MM.1S (cell line): ENCODE measurements around the gene FER.

ENCODE experiments used
- DNase-seq: peaks from one replicate; pipeline ENCODE4 v3.0.0-alpha.2; 2015
- H2AFZ ChIP-seq: fragments of 300-600 bp; sonication (generic); 2 replicates; pipeline ENCODE4 v1.6.0; 2016; ENCODE audit warnings: antibody characterized with exemption, low read length
- H3F3A ChIP-seq: fragments of 300-600 bp; sonication (generic); 2 replicates; pipeline ENCODE4 v1.6.1; 2016; ENCODE audit warnings: mild to moderate bottlenecking, antibody characterized with exemption, low read length, moderate library complexity, mixed read lengths; ENCODE audit not compliant: insufficient read depth
- H3K27ac ChIP-seq: fragments of 300-600 bp; sonication (generic); 2 replicates; pipeline ENCODE4 v1.5.1; 2016; ENCODE audit warnings: mild to moderate bottlenecking, low read length
- H3K27me3 ChIP-seq: fragments of 300-600 bp; sonication (generic); replicated peaks from 2 replicates; pipeline ENCODE4 v1.6.0; 2016; ENCODE audit warnings: low read length; ENCODE audit not compliant: insufficient read depth
- H3K36me3 ChIP-seq: fragments of 300-600 bp; sonication (generic); replicated peaks from 2 replicates; pipeline ENCODE4 v1.6.1; 2016; ENCODE audit warnings: mild to moderate bottlenecking, low read length, mixed read lengths; ENCODE audit not compliant: insufficient read depth
- H3K4me1 ChIP-seq: fragments of 300-600 bp; sonication (generic); 2 replicates; pipeline ENCODE4 v1.6.1; 2016; ENCODE audit warnings: low read length, mixed read lengths
- H3K4me2 ChIP-seq: fragments of 300-600 bp; sonication (generic); 2 replicates; pipeline ENCODE4 v1.6.0; 2016; ENCODE audit warnings: low read depth, low read length
- H3K4me3 ChIP-seq: fragments of 300-600 bp; sonication (generic); 2 replicates; pipeline ENCODE4 v1.5.1; 2016; ENCODE audit warnings: low read length, mixed read lengths
- H3K79me2 ChIP-seq: fragments of 300-600 bp; sonication (generic); 2 replicates; pipeline ENCODE4 v1.6.1; 2016; ENCODE audit warnings: mixed run types, low read length, mixed read lengths
- H3K9ac ChIP-seq: fragments of 300-600 bp; sonication (generic); 2 replicates; pipeline ENCODE4 v1.6.1; 2016; ENCODE audit warnings: low read length, mixed read lengths
- H3K9me2 ChIP-seq: fragments of 300-600 bp; sonication (generic); replicated peaks from 2 replicates; pipeline ENCODE4 v1.6.1; 2016; ENCODE audit warnings: mild to moderate bottlenecking, low read length, mixed read lengths; ENCODE audit not compliant: insufficient read depth
- H3K9me3 ChIP-seq: fragments of 300-600 bp; sonication (generic); replicated peaks from 2 replicates; pipeline ENCODE4 v1.6.1; 2016; ENCODE audit warnings: mild to moderate bottlenecking, low read length, mixed read lengths; ENCODE audit not compliant: insufficient read depth
- H4K20me1 ChIP-seq: fragments of 300-600 bp; sonication (generic); 2 replicates; pipeline ENCODE4 v1.6.1; 2016; ENCODE audit warnings: mild to moderate bottlenecking, low read length, moderate library complexity, mixed read lengths; ENCODE audit not compliant: insufficient read depth
- CTCF ChIP-seq: fragments of 300-600 bp; sonication (generic); IDR thresholded peaks from 2 replicates; pipeline ENCODE4 v1.5.1; 2016; ENCODE audit warnings: antibody characterized with exemption, low read length, mixed read lengths
- EZH2 ChIP-seq: fragments of 300-600 bp; sonication (generic); optimal IDR thresholded peaks from 2 replicates; pipeline ENCODE3; 2017; ENCODE audit warnings: low read depth, mild to moderate bottlenecking, antibody characterized with exemption, low read length, mixed read lengths
- EZH2phosphoT487 ChIP-seq: fragments of 300-600 bp; sonication (generic); IDR thresholded peaks from 2 replicates; pipeline ENCODE4 v1.6.1; 2018; ENCODE audit warnings: antibody characterized with exemption, low read length

The FER gene

GRCh38 chr5:108941746-108942145 is 194.0 kb downstream of the FER start:
- H4K20me1 ChIP-seq, result no peaks in the 10 kb centered on the region
- 0 out of 2 replicates have a peak, but pooled peaks cover 7% of the 10 kb centered on the region for H3K79me2 ChIP-seq
- no peaks in the 10 kb centered on the region for H3F3A ChIP-seq
- H2AFZ ChIP-seq, result no peak overlapping the region
- H3K9ac ChIP-seq, result no peak overlapping the region
- TF ChIP-seq CTCF, result no peak
- TF ChIP-seq EZH2phosphoT487, result no peak
- TF ChIP-seq EZH2, result no peak
- no peaks in the 10 kb centered on the region for H3K9me2 ChIP-seq
- no peaks in the 10 kb centered on the region for H3K27me3 ChIP-seq
- no peak overlapping the region for H3K4me3 ChIP-seq
- DNase-seq, result no peak
- no peaks in the 10 kb centered on the region for H3K9me3 ChIP-seq
- H3K4me2 ChIP-seq, result no peak overlapping the region
- no peaks in the 10 kb centered on the region for H3K36me3 ChIP-seq
- no peaks in the 10 kb centered on the region for H3K4me1 ChIP-seq
- H3K27ac ChIP-seq, result no peak overlapping the region

- H3K4me1 ChIP-seq, result no peaks in the 10 kb centered on the region
- DNase-seq, result no peak
- H3K9me2 ChIP-seq, result no peaks in the 10 kb centered on the region
- H4K20me1 ChIP-seq, result no peaks in the 10 kb centered on the region
- 0 out of 2 replicates have a peak, but pooled peaks cover 7% of the 10 kb centered on the region for H3K79me2 ChIP-seq
- H3K9me3 ChIP-seq, result no peaks in the 10 kb centered on the region
- no peak overlapping the region for H3K27ac ChIP-seq
- no peak overlapping the region for H3K4me3 ChIP-seq
- H3K36me3 ChIP-seq, result no peaks in the 10 kb centered on the region
- H3F3A ChIP-seq, result no peaks in the 10 kb centered on the region
- no peak overlapping the region for H3K4me2 ChIP-seq
- H3K27me3 ChIP-seq, result no peaks in the 10 kb centered on the region
- no peak for TF ChIP-seq EZH2
- no peak overlapping the region for H2AFZ ChIP-seq
- no peak overlapping the region for H3K9ac ChIP-seq
Measured at GRCh38 chr5:108942701-108943100, 195.0 kb downstream of the FER start.

DNA sequence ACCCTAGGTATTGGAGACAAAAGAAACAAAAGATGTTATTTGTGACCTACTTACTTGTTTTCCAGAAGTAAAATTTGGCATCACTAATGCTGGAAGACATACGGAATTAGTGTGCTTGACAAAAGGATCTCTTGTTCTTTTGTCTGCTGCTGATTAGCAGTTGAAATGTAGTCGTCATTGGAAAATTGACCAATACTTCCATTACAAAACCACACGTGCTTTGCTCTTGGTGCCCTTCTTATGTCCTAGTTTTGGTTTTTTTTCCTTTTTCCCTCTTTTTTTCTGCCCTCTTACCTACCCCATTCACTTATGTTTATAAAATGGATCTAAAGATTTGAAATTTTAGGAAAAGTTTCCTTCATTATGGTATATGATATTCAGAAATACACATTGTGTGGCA is 197.4 kb downstream of the FER start:
- Histone ChIP-seq H3F3A (no peaks in the 10 kb centered on the region), H3K4me3 (no peak overlapping the region), H3K9me3 (no peaks in the 10 kb centered on the region), H3K27ac (no peak overlapping the region), H3K79me2 (0 out of 2 replicates have a peak, but pooled peaks cover 4% of the 10 kb centered on the region), H3K4me2 (no peak overlapping the region), H3K9me2 (no peaks in the 10 kb centered on the region), H3K36me3 (no peaks in the 10 kb centered on the region), H3K27me3 (no peaks in the 10 kb centered on the region), H3K9ac (no peak overlapping the region), H3K4me1 (peaks cover 7% of the 10 kb centered on the region), H4K20me1 (no peaks in the 10 kb centered on the region), H2AFZ (no peak overlapping the region)
- no peak for TF ChIP-seq CTCF
- TF ChIP-seq EZH2, result no peak
- no peak for TF ChIP-seq EZH2phosphoT487
- no peak for DNase-seq

- Histone ChIP-seq H3F3A (no peaks in the 10 kb centered on the region), H3K4me2 (no peak overlapping the region), H3K4me3 (no peak overlapping the region), H2AFZ (no peak overlapping the region), H3K79me2 (0 out of 2 replicates have a peak, but pooled peaks cover 4% of the 10 kb centered on the region), H4K20me1 (no peaks in the 10 kb centered on the region), H3K9me2 (no peaks in the 10 kb centered on the region), H3K27me3 (no peaks in the 10 kb centered on the region), H3K9ac (no peak overlapping the region), H3K27ac (no peak overlapping the region), H3K4me1 (peaks cover 7% of the 10 kb centered on the region), H3K9me3 (no peaks in the 10 kb centered on the region), H3K36me3 (no peaks in the 10 kb centered on the region)
- no peak for TF ChIP-seq EZH2phosphoT487
- no peak for TF ChIP-seq EZH2
- TF ChIP-seq CTCF, result no peak
- DNase-seq, result no peak
Measured at GRCh38 chr5:108946008-108946407, 198.3 kb downstream of the FER start.
